Peyer's patch (tissue), 4 donors: ENCODE measurements around the gene VMO1.

Experiments
- CTCF ChIP-seq, 6 experiments: fragments of 450-650 bp in 4 of 6; fragments of 200-600 bp in 2 of 6; sonication (generic) in 1 of 6; IDR thresholded peaks; one replicate each; pipeline ENCODE4 v1.5.1; 2017 to 2019; ENCODE audit warnings: antibody characterized with exemption in 6 of 6, mild to moderate bottlenecking in 3 of 6, moderate library complexity in 1 of 6
- POLR2A ChIP-seq, 2 donors: fragments of 450-650 bp; IDR thresholded peaks; one replicate each; pipeline ENCODE4 v1.5.1; 2017; ENCODE audit warnings: antibody characterized with exemption in 2 of 2, mild to moderate bottlenecking in 2 of 2, moderate library complexity in 2 of 2

- TF ChIP-seq CTCF (IDR thresholded peaks at IDR 0.05) (no peak), POLR2A (IDR thresholded peaks at IDR 0.05) (no peak)
Measured at GRCh38 chr17:4827399-4827798, 41.2 kb upstream of the VMO1 start.
